ENCODE results near the gene RASAL2.

RASAL2 gene

DNA sequence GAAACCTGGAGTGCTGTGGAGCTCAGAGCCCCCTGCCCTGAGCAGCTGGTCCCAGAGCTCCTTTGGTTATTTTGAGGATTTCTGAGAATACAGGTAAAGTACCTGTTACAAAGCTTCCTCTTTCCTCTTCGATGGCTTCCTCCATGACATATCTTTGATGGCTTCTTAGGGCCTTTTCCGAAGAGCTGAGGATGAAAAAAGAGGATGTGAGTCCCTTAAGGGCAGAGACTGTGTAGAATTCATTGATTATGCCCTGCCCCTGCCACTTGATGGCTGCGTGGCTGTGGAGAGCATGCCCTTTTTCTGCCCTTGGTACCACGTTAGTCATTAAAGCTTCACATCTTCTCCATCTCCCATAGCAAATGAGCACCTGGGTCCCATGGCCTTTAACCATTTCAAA, 433.2 kb downstream of the RASAL2 start:
- no peaks in the 10 kb centered on the region for H3K36me3 ChIP-seq (ENCODE audit: low read length)
- no peak overlapping the region for H3K9ac ChIP-seq (ENCODE audit: low read length)
- H3K4me2 ChIP-seq (ENCODE audit: low read depth, low read length, poor library complexity, severe bottlenecking) = no peak overlapping the region
- H2AFZ ChIP-seq (ENCODE audit: low read depth, low read length, severe bottlenecking) = no peak overlapping the region
- no peaks in the 10 kb centered on the region for H3K27me3 ChIP-seq (ENCODE audit: low read length)
- no peaks in the 10 kb centered on the region for H3K79me2 ChIP-seq (ENCODE audit: insufficient read depth, low read length)
- H3K9me3 ChIP-seq (ENCODE audit: insufficient read depth, low read length) = no peaks in the 10 kb centered on the region
- H3K9me2 ChIP-seq (replicated peaks; ENCODE audit: insufficient read depth, low read length) = no peaks in the 10 kb centered on the region
- TF ChIP-seq CTCF (IDR thresholded peaks at IDR 0.05; ENCODE audit: insufficient read depth, low read length, poor library complexity, severe bottlenecking) (no peak), EZH2phosphoT487 (conservative IDR thresholded peaks at IDR 0.05; ENCODE audit: low read length) (no peak)
- no peaks in the 10 kb centered on the region for H4K20me1 ChIP-seq (ENCODE audit: low read depth, low read length)
- no peak overlapping the region for H3K27ac ChIP-seq (ENCODE audit: low read depth, low read length)
- H3F3A ChIP-seq (ENCODE audit: insufficient read depth) = no peaks in the 10 kb centered on the region
- no peak overlapping the region for H3K4me3 ChIP-seq (ENCODE audit: insufficient read depth, low read length, poor library complexity, severe bottlenecking)

- Histone ChIP-seq H2AFZ (ENCODE audit: low read depth, low read length, severe bottlenecking) (no peak overlapping the region), H3K27me3 (ENCODE audit: low read length) (no peaks in the 10 kb centered on the region), H3K36me3 (ENCODE audit: low read length) (no peaks in the 10 kb centered on the region), H3K9ac (ENCODE audit: low read length) (no peak overlapping the region), H3F3A (ENCODE audit: insufficient read depth) (no peaks in the 10 kb centered on the region), H3K79me2 (ENCODE audit: insufficient read depth, low read length) (no peaks in the 10 kb centered on the region), H4K20me1 (ENCODE audit: low read depth, low read length) (no peaks in the 10 kb centered on the region), H3K9me3 (ENCODE audit: insufficient read depth, low read length) (no peaks in the 10 kb centered on the region), H3K27ac (ENCODE audit: low read depth, low read length) (no peak overlapping the region), H3K4me3 (ENCODE audit: insufficient read depth, low read length, poor library complexity, severe bottlenecking) (no peak overlapping the region), H3K9me2 (replicated peaks; ENCODE audit: insufficient read depth, low read length) (no peaks in the 10 kb centered on the region), H3K4me2 (ENCODE audit: low read depth, low read length, poor library complexity, severe bottlenecking) (no peak overlapping the region)
- TF ChIP-seq CTCF (IDR thresholded peaks at IDR 0.05; ENCODE audit: insufficient read depth, low read length, poor library complexity, severe bottlenecking) = no peak
Measured at GRCh38 chr1:178528228-178528952, 434.5 kb downstream of the RASAL2 start.

DNA sequence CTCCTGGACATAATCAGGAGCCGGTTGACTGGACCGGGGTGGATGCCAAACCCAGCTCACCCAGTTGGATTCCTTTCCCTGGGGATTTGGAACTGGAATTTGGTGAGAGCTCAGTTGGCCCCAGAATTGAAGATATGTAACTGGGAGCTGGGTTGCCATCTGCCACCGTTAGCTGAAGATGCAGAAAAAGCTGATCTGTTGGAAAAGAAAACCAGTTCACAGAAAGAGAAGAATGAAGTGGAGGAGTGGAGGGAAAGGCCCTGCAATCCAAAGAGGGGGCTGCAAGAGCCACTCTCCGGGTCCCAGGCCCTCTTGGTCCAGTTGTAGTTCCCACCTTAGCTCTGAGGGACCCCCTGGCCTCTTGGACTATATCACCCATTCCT, 435.0 kb downstream of the RASAL2 start:
- Histone ChIP-seq H3K9me2 (replicated peaks; ENCODE audit: insufficient read depth, low read length) (no peaks in the 10 kb centered on the region), H3K36me3 (ENCODE audit: low read length) (no peaks in the 10 kb centered on the region), H3K79me2 (ENCODE audit: insufficient read depth, low read length) (no peaks in the 10 kb centered on the region), H3K4me2 (ENCODE audit: low read depth, low read length, poor library complexity, severe bottlenecking) (no peak overlapping the region), H4K20me1 (ENCODE audit: low read depth, low read length) (no peaks in the 10 kb centered on the region), H2AFZ (ENCODE audit: low read depth, low read length, severe bottlenecking) (no peak overlapping the region), H3K9ac (ENCODE audit: low read length) (no peak overlapping the region), H3K27ac (ENCODE audit: low read depth, low read length) (no peak overlapping the region), H3K4me3 (ENCODE audit: insufficient read depth, low read length, poor library complexity, severe bottlenecking) (no peak overlapping the region), H3K27me3 (ENCODE audit: low read length) (no peaks in the 10 kb centered on the region), H3F3A (ENCODE audit: insufficient read depth) (no peaks in the 10 kb centered on the region), H3K9me3 (ENCODE audit: insufficient read depth, low read length) (no peaks in the 10 kb centered on the region)
- TF ChIP-seq CTCF (IDR thresholded peaks at IDR 0.05; ENCODE audit: insufficient read depth, low read length, poor library complexity, severe bottlenecking) (no peak), EZH2phosphoT487 (conservative IDR thresholded peaks at IDR 0.05; ENCODE audit: low read length) (no peak)
